GM23248 (cell line): ENCODE measurements around the gene FSIP1. TPM values are rescaled to one million over a fixed set of nuclear protein-coding genes. Genes with fewer than 3 reads are reported as not detected.

ENCODE experiments used
- DNase-seq: peaks from one replicate; pipeline ENCODE4 v3.0.0-alpha.2; 2015
- H2AFZ ChIP-seq: fragments of 200-600 bp; sonication (generic); 2 replicates; pipeline ENCODE4 v1.6.1; 2016; ENCODE audit warnings: antibody characterized with exemption
- H3F3A ChIP-seq: fragments of 200-600 bp; sonication (generic); 2 replicates; pipeline ENCODE4 v1.6.1; 2016; ENCODE audit warnings: mild to moderate bottlenecking, antibody characterized with exemption, mixed run types; ENCODE audit not compliant: insufficient read depth
- H3K27ac ChIP-seq: fragments of 200-600 bp; sonication (generic); 2 replicates; pipeline ENCODE4 v1.5.1; 2016; ENCODE audit warnings: mild to moderate bottlenecking
- H3K27me3 ChIP-seq: fragments of 200-600 bp; sonication (generic); replicated peaks from 2 replicates; pipeline ENCODE4 v1.6.1; 2016; ENCODE audit warnings: mild to moderate bottlenecking; ENCODE audit not compliant: insufficient read depth
- H3K36me3 ChIP-seq: fragments of 200-600 bp; sonication (generic); 2 replicates; pipeline ENCODE4 v1.6.1; 2016; ENCODE audit warnings: low read depth, mild to moderate bottlenecking
- H3K4me1 ChIP-seq: fragments of 200-600 bp; sonication (generic); 2 replicates; pipeline ENCODE4 v1.6.1; 2016; ENCODE audit warnings: mild to moderate bottlenecking; ENCODE audit not compliant: insufficient read depth
- H3K4me2 ChIP-seq: fragments of 200-600 bp; sonication (generic); one replicate; pipeline ENCODE4 v1.6.1; 2016; ENCODE audit warnings: mild to moderate bottlenecking; ENCODE audit not compliant: unreplicated experiment
- H3K4me3 ChIP-seq: fragments of 200-600 bp; sonication (generic); 2 replicates; pipeline ENCODE4 v1.5.1; 2016; ENCODE audit warnings: mild to moderate bottlenecking
- H3K79me2 ChIP-seq: fragments of 200-600 bp; sonication (generic); 2 replicates; pipeline ENCODE4 v1.6.1; 2016; ENCODE audit warnings: mild to moderate bottlenecking; ENCODE audit not compliant: insufficient read depth
- H3K9ac ChIP-seq: fragments of 200-600 bp; sonication (generic); 2 replicates; pipeline ENCODE4 v1.6.1; 2016; ENCODE audit warnings: mild to moderate bottlenecking
- H3K9me2 ChIP-seq: fragments of 200-600 bp; sonication (generic); 2 replicates; pipeline ENCODE4 v1.6.1; 2016; ENCODE audit warnings: mixed run types, mild to moderate bottlenecking, moderate library complexity; ENCODE audit not compliant: insufficient read depth
- H3K9me3 ChIP-seq: fragments of 200-600 bp; sonication (generic); one replicate; pipeline ENCODE4 v1.6.1; 2017; ENCODE audit warnings: low read depth
- H4K20me1 ChIP-seq: fragments of 200-600 bp; sonication (generic); 2 replicates; pipeline ENCODE4 v1.6.0; 2016; ENCODE audit not compliant: insufficient read depth
- EZH2 ChIP-seq: fragments of 200-600 bp; sonication (generic); IDR thresholded peaks from 2 replicates; pipeline ENCODE4 v1.6.1; 2018; ENCODE audit warnings: antibody characterized with exemption, mild to moderate bottlenecking; ENCODE audit not compliant: insufficient read depth, poor library complexity, severe bottlenecking
- EZH2phosphoT487 ChIP-seq: fragments of 200-600 bp; sonication (generic); IDR thresholded peaks from 2 replicates; pipeline ENCODE4 v1.6.1; 2018; ENCODE audit warnings: antibody characterized with exemption, moderate library complexity, mild to moderate bottlenecking, low read depth; ENCODE audit not compliant: insufficient read depth
- WGBS, 2 experiments: methylation state at CpG; one replicate each; pipeline ENCODE4 v1.1.6; 2015 to 2017; ENCODE audit warnings: low lambda C conversion rate in 2 of 2, low coverage in 1 of 2; ENCODE audit errors: missing lambda C conversion rate in 2 of 2; 5-methylcytosine and 5-hydroxymethylcytosine counted together
- in situ Hi-C: fragments of 300-500 bp; cut with MboI; formaldehyde crosslinking; loops from 2 replicates; pipeline ENCODE4 v1.15.0; 2020
- polyA plus RNA-seq: library from polyadenylated mRNA; unstranded; fragments of >200 nt; fragmentation: Nextera tagmentation; extraction: Ambion mirVana; gene quantifications from 2 replicates; pipeline ENCODE4 v1.2.1, GENCODE V29; 2016
- total RNA-seq: library from RNA; depleted of rRNA; stranded (reverse); fragments of >200 nt; shearing (Covaris generic); gene quantifications from 2 replicates; pipeline ENCODE4 v1.2.3, GENCODE V29; 2014

The FSIP1 gene
- total and polyA plus RNA-seq, 2 experiments from 2014 or later, result 2.4 TPM

DNA sequence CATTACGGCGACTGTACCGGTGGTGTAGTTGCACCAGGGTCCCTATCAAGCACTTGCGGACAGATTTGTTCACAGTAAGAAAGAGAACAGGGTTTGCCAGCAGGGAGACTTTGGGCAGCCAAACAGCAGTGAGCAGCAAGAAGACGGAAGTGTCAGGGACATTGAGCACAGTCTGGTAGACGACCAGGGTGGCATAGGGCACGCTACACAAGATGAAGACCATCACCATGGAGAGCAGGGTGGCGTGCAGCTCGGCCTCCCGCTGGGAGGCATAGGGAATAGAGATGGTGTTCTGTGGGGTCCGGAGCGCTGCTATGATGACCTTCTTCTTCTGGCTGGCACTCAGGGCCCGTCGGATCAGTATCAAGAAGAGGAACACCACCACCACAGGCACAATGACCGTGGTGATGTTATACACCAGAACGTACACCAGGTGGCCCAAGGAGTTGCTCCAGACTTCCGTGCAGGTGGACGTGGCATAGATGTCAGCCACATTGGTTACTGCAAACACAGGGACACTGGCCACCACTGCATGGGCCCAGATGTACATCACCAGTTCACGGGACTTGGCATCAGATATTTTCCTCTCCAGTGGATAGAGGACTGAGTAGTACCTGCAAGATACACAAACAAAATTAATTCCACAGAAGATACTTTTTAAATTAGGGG lies 19.1 kb upstream of the FSIP1 start:
- Histone ChIP-seq H3K9me2 (no peaks in the 10 kb centered on the region), H3K9me3 (no peaks in the 10 kb centered on the region), H2AFZ (no peak overlapping the region), H4K20me1 (no peaks in the 10 kb centered on the region), H3K4me2 (no peak overlapping the region), H3K36me3 (peaks cover 70% of the 10 kb centered on the region), H3K4me3 (no peak overlapping the region), H3K27ac (no peak overlapping the region), H3F3A (peaks cover 7% of the 10 kb centered on the region; the same call in 1 of the 2 replicates), H3K4me1 (peaks cover 5% of the 10 kb centered on the region), H3K79me2 (peaks cover 71% of the 10 kb centered on the region), H3K9ac (no peak overlapping the region), H3K27me3 (no peaks in the 10 kb centered on the region)
- 85 to 87% methylated on average over 19 of the region's 19 CpGs for WGBS, 2 experiments
- in situ Hi-C loops, result no loop called here
- TF ChIP-seq EZH2phosphoT487 (no peak), EZH2 (no peak)
- peak; percentile 55 for DNase-seq

DNA sequence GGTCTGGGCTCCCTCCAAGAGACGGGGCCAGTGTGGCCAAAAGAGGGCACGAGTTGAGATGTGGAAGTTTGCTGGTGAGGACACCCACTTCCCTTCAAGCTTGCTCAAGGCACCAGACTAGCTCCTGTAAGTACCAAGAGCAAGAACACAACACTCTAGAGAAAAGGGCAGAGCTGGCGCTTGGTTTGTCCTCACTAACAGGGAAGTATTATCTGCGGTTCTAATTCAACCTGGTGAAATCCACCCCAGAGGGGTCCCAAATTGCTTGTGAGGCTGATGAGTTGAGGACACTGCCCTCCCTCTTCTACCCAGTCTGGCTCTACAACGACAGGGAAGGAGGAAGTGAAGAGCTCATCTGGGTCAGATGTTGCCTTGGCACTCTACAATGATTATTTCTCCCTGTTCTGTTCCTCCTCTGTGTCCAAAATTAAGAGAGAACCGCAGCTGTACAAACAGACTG lies 16.9 kb upstream of the FSIP1 start:
- Histone ChIP-seq H4K20me1 (no peaks in the 10 kb centered on the region), H3K79me2 (peaks cover 49% of the 10 kb centered on the region), H3K27me3 (no peaks in the 10 kb centered on the region), H3K4me2 (no peak overlapping the region), H3K4me1 (peaks cover 5% of the 10 kb centered on the region), H3F3A (peaks cover 13% of the 10 kb centered on the region; the same call in 1 of the 2 replicates), H3K36me3 (peaks cover 59% of the 10 kb centered on the region), H3K27ac (no peak overlapping the region), H3K9ac (no peak overlapping the region), H3K9me2 (no peaks in the 10 kb centered on the region), H3K9me3 (no peaks in the 10 kb centered on the region), H2AFZ (no peak overlapping the region), H3K4me3 (no peak overlapping the region)
- in situ Hi-C loops, result no loop called here
- WGBS, 2 experiments, result 77 to 78% methylated on average over 6 of the region's 6 CpGs
- DNase-seq, result no peak
- no peak for TF ChIP-seq EZH2
- TF ChIP-seq EZH2phosphoT487, result no peak

DNA sequence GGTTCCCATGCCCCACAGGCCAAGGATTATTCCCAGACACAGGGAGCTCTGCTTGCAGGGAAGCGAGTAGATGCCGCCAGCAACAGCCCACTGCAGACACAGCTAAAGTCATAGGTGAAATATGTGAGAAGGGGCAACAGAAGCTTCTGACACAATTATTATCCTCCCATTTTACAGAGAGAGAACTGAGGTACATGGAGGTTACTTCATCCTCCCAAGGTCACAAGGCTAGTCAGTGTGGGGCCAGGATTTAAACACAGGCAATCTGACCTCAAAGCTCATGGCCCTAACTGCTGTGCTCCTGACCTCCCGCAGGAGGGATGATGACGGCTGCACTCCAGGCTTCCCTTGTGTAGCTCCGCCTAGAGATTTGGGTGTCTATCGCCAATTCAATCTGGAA lies 15.7 kb upstream of the FSIP1 start:
- Histone ChIP-seq H4K20me1 (no peaks in the 10 kb centered on the region), H3K4me2 (no peak overlapping the region), H3K36me3 (peaks cover 48% of the 10 kb centered on the region), H3K4me1 (no peaks in the 10 kb centered on the region), H3K27me3 (no peaks in the 10 kb centered on the region), H3F3A (peaks cover 13% of the 10 kb centered on the region; the same call in 1 of the 2 replicates), H2AFZ (no peak overlapping the region), H3K9ac (no peak overlapping the region), H3K9me3 (no peaks in the 10 kb centered on the region), H3K79me2 (peaks cover 37% of the 10 kb centered on the region), H3K9me2 (no peaks in the 10 kb centered on the region), H3K4me3 (no peak overlapping the region), H3K27ac (no peak overlapping the region)
- WGBS, 2 experiments, result 83 to 91% methylated on average over 6 of the region's 6 CpGs
- TF ChIP-seq EZH2phosphoT487, result no peak
- no peak for TF ChIP-seq EZH2
- DNase-seq, result no peak
- in situ Hi-C loops, result no loop called here

DNA sequence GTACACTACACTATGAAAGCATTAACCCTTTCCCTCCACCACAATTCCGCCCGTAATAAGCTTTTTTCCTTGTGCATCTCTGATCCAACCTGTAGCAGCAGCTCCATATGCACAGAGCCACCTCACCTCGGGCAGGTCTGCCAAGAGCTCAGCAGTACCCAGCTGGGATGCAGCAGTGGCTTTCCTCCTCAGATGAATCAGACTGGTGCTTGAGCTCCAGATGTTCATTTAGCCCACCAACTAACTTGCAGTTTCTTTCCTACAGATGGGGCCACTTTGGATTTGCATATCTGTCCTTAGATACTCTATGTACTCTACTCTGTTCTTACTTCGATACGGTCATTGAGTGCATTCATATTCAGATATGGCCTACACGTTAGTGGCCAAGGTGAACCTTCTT lies 14.8 kb upstream of the FSIP1 start:
- DNase-seq, result no peak
- Histone ChIP-seq H3K27ac (no peak overlapping the region), H3K9me3 (no peaks in the 10 kb centered on the region), H3F3A (peaks cover 18% of the 10 kb centered on the region; the same call in 1 of the 2 replicates), H3K36me3 (peaks cover 43% of the 10 kb centered on the region), H3K79me2 (peaks cover 27% of the 10 kb centered on the region), H3K4me2 (no peak overlapping the region), H3K9ac (no peak overlapping the region), H3K27me3 (no peaks in the 10 kb centered on the region), H3K9me2 (no peaks in the 10 kb centered on the region), H2AFZ (no peak overlapping the region), H4K20me1 (no peaks in the 10 kb centered on the region), H3K4me1 (no peaks in the 10 kb centered on the region), H3K4me3 (no peak overlapping the region)
- in situ Hi-C loops, result no loop called here
- WGBS, 2 experiments, result 82 to 83% methylated on average over 6 of the region's 6 CpGs
- TF ChIP-seq EZH2, result no peak
- TF ChIP-seq EZH2phosphoT487, result no peak
